H1 (cell line): ENCODE measurements around the gene PTRH1. TPM values are rescaled to one million over a fixed set of nuclear protein-coding genes. Genes with fewer than 3 reads are reported as not detected.

Experiments
- BRCA1 ChIP-seq: IDR thresholded peaks from 2 replicates; pipeline ENCODE4 v1.6.1; 2012; ENCODE audit warnings: low read depth, low read length, improper control_type of control experiment
- KDM4A ChIP-seq: IDR thresholded peaks from one replicate; pipeline ENCODE4 v1.7.1; 2012; ENCODE audit warnings: low read depth, mild to moderate bottlenecking, moderate library complexity, low read length, inconsistent platforms; ENCODE audit not compliant: severe bottlenecking
- MAX ChIP-seq: IDR thresholded peaks from 2 replicates; pipeline ENCODE4 v1.6.1; 2012; ENCODE audit warnings: inconsistent platforms
- NRF1 ChIP-seq: IDR thresholded peaks from 2 replicates; pipeline ENCODE4 v1.6.1; 2011; ENCODE audit warnings: mild to moderate bottlenecking, low read depth, low read length, improper control_type of control experiment
- PHF8 ChIP-seq: fragments of 200-600 bp; sonication (generic); conservative IDR thresholded peaks from 2 replicates; pipeline ENCODE4 v1.7.1; 2012; ENCODE audit warnings: low read depth, mild to moderate bottlenecking, inconsistent platforms, low read length, moderate library complexity
- RNF2 ChIP-seq: fragments of 200-900, 300-1000 bp; sonication (generic); IDR thresholded peaks from 2 replicates; pipeline ENCODE4 v1.7.1; 2016; ENCODE audit warnings: borderline replicate concordance, low read depth, mild to moderate bottlenecking, antibody characterized with exemption, low read length; ENCODE audit not compliant: poor library complexity, severe bottlenecking; ENCODE audit errors: missing control alignments
- SUZ12 ChIP-seq: fragments of 200-600 bp; sonication (generic); IDR thresholded peaks from 2 replicates; pipeline ENCODE4 v1.6.1; 2012; ENCODE audit warnings: mild to moderate bottlenecking, inconsistent platforms, low read length, moderate library complexity, mixed read lengths
- YY1 ChIP-seq: IDR thresholded peaks from 2 replicates; pipeline ENCODE4 v1.6.1; 2011; ENCODE audit warnings: low read depth, mild to moderate bottlenecking, low read length
- polyA plus RNA-seq, 7 experiments: library from polyadenylated mRNA; depleted of rRNA in 3 of 7; stranded (reverse) in 5 of 7; unstranded in 2 of 7; fragments of >200 nt in 5 of 7; fragments of 200-250 nt in 2 of 7; gene quantifications; 1 replicate in 5 of 7; 2 replicates in 1 of 7; 4 replicates in 1 of 7; pipeline versions ENCODE4 v1.2.1 to v1.2.3, GENCODE V29; 2011 to 2013; ENCODE audit warnings: missing spikeins in 2 of 7, mixed read lengths in 2 of 7
- total RNA-seq: library from RNA; stranded (reverse); fragmentation: NEBNext Ultra II Directional; extraction: Animal tissue kit (Norgen Biotek cat#: 25700); gene quantifications from 2 replicates; pipeline ENCODE4 v1.2.1, GENCODE V29; 2021
- TF ChIP-seq, protein P1 (sequence below): fragments of 300-600 bp; sonication (generic); IDR thresholded peaks from 2 replicates; pipeline ENCODE4 v1.7.1; 2012; ENCODE audit warnings: low read length, moderate library complexity, mild to moderate bottlenecking, inconsistent platforms; ENCODE audit not compliant: insufficient replicate concordance
- TF ChIP-seq, protein P2 (sequence below): IDR thresholded peaks from 2 replicates; pipeline ENCODE4 v1.6.1; 2011; ENCODE audit warnings: low read depth, mild to moderate bottlenecking, low read length; ENCODE audit not compliant: insufficient read depth

The PTRH1 gene
- total and polyA plus RNA-seq, 2 of the 8 experiments (the other 6 are each of a cell fraction or from before 2014, with no cell fraction given), result 11.1 to 19.8 TPM

- TF ChIP-seq, protein P1, sequence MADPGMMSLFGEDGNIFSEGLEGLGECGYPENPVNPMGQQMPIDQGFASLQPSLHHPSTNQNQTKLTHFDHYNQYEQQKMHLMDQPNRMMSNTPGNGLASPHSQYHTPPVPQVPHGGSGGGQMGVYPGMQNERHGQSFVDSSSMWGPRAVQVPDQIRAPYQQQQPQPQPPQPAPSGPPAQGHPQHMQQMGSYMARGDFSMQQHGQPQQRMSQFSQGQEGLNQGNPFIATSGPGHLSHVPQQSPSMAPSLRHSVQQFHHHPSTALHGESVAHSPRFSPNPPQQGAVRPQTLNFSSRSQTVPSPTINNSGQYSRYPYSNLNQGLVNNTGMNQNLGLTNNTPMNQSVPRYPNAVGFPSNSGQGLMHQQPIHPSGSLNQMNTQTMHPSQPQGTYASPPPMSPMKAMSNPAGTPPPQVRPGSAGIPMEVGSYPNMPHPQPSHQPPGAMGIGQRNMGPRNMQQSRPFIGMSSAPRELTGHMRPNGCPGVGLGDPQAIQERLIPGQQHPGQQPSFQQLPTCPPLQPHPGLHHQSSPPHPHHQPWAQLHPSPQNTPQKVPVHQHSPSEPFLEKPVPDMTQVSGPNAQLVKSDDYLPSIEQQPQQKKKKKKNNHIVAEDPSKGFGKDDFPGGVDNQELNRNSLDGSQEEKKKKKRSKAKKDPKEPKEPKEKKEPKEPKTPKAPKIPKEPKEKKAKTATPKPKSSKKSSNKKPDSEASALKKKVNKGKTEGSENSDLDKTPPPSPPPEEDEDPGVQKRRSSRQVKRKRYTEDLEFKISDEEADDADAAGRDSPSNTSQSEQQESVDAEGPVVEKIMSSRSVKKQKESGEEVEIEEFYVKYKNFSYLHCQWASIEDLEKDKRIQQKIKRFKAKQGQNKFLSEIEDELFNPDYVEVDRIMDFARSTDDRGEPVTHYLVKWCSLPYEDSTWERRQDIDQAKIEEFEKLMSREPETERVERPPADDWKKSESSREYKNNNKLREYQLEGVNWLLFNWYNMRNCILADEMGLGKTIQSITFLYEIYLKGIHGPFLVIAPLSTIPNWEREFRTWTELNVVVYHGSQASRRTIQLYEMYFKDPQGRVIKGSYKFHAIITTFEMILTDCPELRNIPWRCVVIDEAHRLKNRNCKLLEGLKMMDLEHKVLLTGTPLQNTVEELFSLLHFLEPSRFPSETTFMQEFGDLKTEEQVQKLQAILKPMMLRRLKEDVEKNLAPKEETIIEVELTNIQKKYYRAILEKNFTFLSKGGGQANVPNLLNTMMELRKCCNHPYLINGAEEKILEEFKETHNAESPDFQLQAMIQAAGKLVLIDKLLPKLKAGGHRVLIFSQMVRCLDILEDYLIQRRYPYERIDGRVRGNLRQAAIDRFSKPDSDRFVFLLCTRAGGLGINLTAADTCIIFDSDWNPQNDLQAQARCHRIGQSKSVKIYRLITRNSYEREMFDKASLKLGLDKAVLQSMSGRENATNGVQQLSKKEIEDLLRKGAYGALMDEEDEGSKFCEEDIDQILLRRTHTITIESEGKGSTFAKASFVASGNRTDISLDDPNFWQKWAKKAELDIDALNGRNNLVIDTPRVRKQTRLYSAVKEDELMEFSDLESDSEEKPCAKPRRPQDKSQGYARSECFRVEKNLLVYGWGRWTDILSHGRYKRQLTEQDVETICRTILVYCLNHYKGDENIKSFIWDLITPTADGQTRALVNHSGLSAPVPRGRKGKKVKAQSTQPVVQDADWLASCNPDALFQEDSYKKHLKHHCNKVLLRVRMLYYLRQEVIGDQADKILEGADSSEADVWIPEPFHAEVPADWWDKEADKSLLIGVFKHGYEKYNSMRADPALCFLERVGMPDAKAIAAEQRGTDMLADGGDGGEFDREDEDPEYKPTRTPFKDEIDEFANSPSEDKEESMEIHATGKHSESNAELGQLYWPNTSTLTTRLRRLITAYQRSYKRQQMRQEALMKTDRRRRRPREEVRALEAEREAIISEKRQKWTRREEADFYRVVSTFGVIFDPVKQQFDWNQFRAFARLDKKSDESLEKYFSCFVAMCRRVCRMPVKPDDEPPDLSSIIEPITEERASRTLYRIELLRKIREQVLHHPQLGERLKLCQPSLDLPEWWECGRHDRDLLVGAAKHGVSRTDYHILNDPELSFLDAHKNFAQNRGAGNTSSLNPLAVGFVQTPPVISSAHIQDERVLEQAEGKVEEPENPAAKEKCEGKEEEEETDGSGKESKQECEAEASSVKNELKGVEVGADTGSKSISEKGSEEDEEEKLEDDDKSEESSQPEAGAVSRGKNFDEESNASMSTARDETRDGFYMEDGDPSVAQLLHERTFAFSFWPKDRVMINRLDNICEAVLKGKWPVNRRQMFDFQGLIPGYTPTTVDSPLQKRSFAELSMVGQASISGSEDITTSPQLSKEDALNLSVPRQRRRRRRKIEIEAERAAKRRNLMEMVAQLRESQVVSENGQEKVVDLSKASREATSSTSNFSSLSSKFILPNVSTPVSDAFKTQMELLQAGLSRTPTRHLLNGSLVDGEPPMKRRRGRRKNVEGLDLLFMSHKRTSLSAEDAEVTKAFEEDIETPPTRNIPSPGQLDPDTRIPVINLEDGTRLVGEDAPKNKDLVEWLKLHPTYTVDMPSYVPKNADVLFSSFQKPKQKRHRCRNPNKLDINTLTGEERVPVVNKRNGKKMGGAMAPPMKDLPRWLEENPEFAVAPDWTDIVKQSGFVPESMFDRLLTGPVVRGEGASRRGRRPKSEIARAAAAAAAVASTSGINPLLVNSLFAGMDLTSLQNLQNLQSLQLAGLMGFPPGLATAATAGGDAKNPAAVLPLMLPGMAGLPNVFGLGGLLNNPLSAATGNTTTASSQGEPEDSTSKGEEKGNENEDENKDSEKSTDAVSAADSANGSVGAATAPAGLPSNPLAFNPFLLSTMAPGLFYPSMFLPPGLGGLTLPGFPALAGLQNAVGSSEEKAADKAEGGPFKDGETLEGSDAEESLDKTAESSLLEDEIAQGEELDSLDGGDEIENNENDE, result no peak
- TF ChIP-seq RNF2, result no peak
- TF ChIP-seq PHF8, result no peak
- TF ChIP-seq NRF1, result no peak
- TF ChIP-seq SUZ12, result no peak
- TF ChIP-seq BRCA1, result no peak
- no peak for TF ChIP-seq MAX
- TF ChIP-seq YY1, result no peak
- TF ChIP-seq KDM4A, result no peak
- TF ChIP-seq, protein P2, sequence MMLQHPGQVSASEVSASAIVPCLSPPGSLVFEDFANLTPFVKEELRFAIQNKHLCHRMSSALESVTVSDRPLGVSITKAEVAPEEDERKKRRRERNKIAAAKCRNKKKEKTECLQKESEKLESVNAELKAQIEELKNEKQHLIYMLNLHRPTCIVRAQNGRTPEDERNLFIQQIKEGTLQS, result no peak
Measured at GRCh38 chr9:127720865-127721227, 5.4 kb upstream of the PTRH1 start (continued).
